H9 (cell line): ENCODE measurements around the gene SMIM10L1. TPM values are rescaled to one million over a fixed set of nuclear protein-coding genes. Genes with fewer than 3 reads are reported as not detected.

ENCODE experiments used
- DNase-seq: peaks from one replicate; pipeline ENCODE4 v3.0.0-alpha.2; 2017
- H2AFZ ChIP-seq: one replicate; pipeline ENCODE4 v1.6.1; 2013; ENCODE audit warnings: mild to moderate bottlenecking, low read length, control low read depth, moderate library complexity
- H2AK5ac ChIP-seq: 2 replicates; pipeline ENCODE4 v1.6.1; 2013; ENCODE audit warnings: low read length, control low read depth, mixed read lengths; ENCODE audit not compliant: insufficient read length
- H2BK120ac ChIP-seq: one replicate; pipeline ENCODE4 v1.6.1; 2013; ENCODE audit warnings: low read depth, mild to moderate bottlenecking, low read length, control low read depth, inconsistent platforms; ENCODE audit not compliant: poor library complexity, severe bottlenecking
- H2BK12ac ChIP-seq: 2 replicates; pipeline ENCODE4 v1.6.1; 2013; ENCODE audit warnings: low read length, control low read depth, mixed read lengths, low read depth; ENCODE audit not compliant: insufficient read length
- H2BK15ac ChIP-seq: 2 replicates; pipeline ENCODE4 v1.6.1; 2013; ENCODE audit warnings: low read depth, low read length, control low read depth
- H2BK20ac ChIP-seq: one replicate; pipeline ENCODE4 v1.6.1; 2013; ENCODE audit warnings: low read depth, mild to moderate bottlenecking, low read length, control low read depth, inconsistent platforms; ENCODE audit not compliant: poor library complexity, severe bottlenecking
- H2BK5ac ChIP-seq: 2 replicates; pipeline ENCODE4 v1.6.1; 2013; ENCODE audit warnings: low read length, control low read depth, mixed read lengths; ENCODE audit not compliant: insufficient read length
- H3K14ac ChIP-seq: 2 replicates; pipeline ENCODE4 v1.6.1; 2013; ENCODE audit warnings: low read length, control low read depth; ENCODE audit not compliant: insufficient read depth
- H3K18ac ChIP-seq: 2 replicates; pipeline ENCODE4 v1.6.1; 2013; ENCODE audit warnings: low read depth, mild to moderate bottlenecking, mixed read lengths, low read length, control low read depth; ENCODE audit not compliant: insufficient read length
- H3K23ac ChIP-seq: 2 replicates; pipeline ENCODE4 v1.6.1; 2013; ENCODE audit warnings: low read length, control low read depth, mixed read lengths, low read depth; ENCODE audit not compliant: insufficient read length
- H3K23me2 ChIP-seq: 2 replicates; pipeline ENCODE4 v1.6.1; 2013; ENCODE audit warnings: low read depth, mild to moderate bottlenecking, mixed read lengths, low read length, control low read depth; ENCODE audit not compliant: insufficient read length, poor library complexity, severe bottlenecking
- H3K27ac ChIP-seq: 2 replicates; pipeline ENCODE4 v1.5.1; 2013; ENCODE audit warnings: low read length, control low read depth, mixed read lengths, low read depth; ENCODE audit not compliant: insufficient read length
- H3K27me3 ChIP-seq: 2 replicates; pipeline ENCODE4 v1.6.1; 2013; ENCODE audit warnings: low read length, control low read depth, inconsistent platforms; ENCODE audit not compliant: insufficient read depth
- H3K4ac ChIP-seq: 2 replicates; pipeline ENCODE4 v1.6.1; 2013; ENCODE audit warnings: low read depth, mild to moderate bottlenecking, control low read depth, inconsistent platforms, low read length, moderate library complexity
- H3K4me1 ChIP-seq: 2 replicates; pipeline ENCODE4 v1.6.1; 2013; ENCODE audit warnings: low read length, control low read depth, inconsistent platforms; ENCODE audit not compliant: insufficient read depth
- H3K4me2 ChIP-seq: 2 replicates; pipeline ENCODE4 v1.6.1; 2013; ENCODE audit warnings: low read length, control low read depth, mixed read lengths; ENCODE audit not compliant: insufficient read length, insufficient read depth
- H3K56ac ChIP-seq: 2 replicates; pipeline ENCODE4 v1.6.1; 2013; ENCODE audit warnings: low read depth, mild to moderate bottlenecking, mixed read lengths, low read length, control low read depth; ENCODE audit not compliant: insufficient read length
- H3K79me1 ChIP-seq: 2 replicates; pipeline ENCODE4 v1.6.1; 2013; ENCODE audit warnings: low read depth, mild to moderate bottlenecking, moderate library complexity, low read length, control low read depth, inconsistent platforms; ENCODE audit not compliant: insufficient read depth, poor library complexity, severe bottlenecking
- H3K79me2 ChIP-seq: 2 replicates; pipeline ENCODE4 v1.6.1; 2013; ENCODE audit warnings: low read length, control low read depth, inconsistent platforms; ENCODE audit not compliant: insufficient read depth
- H3K9ac ChIP-seq: 2 replicates; pipeline ENCODE4 v1.6.1; 2013; ENCODE audit warnings: low read length, control low read depth, mixed read lengths; ENCODE audit not compliant: insufficient read length; ENCODE audit errors: extremely low read depth
- H3K9me3 ChIP-seq: one replicate; pipeline ENCODE4 v1.6.1; 2013; ENCODE audit warnings: low read depth, low read length, inconsistent platforms; ENCODE audit not compliant: control insufficient read depth
- H3T11ph ChIP-seq: one replicate; pipeline ENCODE4 v1.6.1; 2013; ENCODE audit warnings: mild to moderate bottlenecking, low read length, control low read depth, inconsistent platforms
- H4K20me1 ChIP-seq: one replicate; pipeline ENCODE4 v1.6.1; 2013; ENCODE audit not compliant: control insufficient read depth, insufficient read length, insufficient read depth
- H4K5ac ChIP-seq: 2 replicates; pipeline ENCODE4 v1.6.1; 2013; ENCODE audit warnings: low read depth, mild to moderate bottlenecking, mixed read lengths, low read length, control low read depth; ENCODE audit not compliant: insufficient read length
- H4K8ac ChIP-seq: replicated peaks from 2 replicates; pipeline ENCODE4 v1.6.1; 2013; ENCODE audit warnings: low read length, control low read depth, mixed read lengths, low read depth; ENCODE audit not compliant: insufficient read length
- H4K91ac ChIP-seq: 2 replicates; pipeline ENCODE4 v1.6.1; 2013; ENCODE audit warnings: low read depth, mild to moderate bottlenecking, moderate library complexity, mixed read lengths, low read length, control low read depth; ENCODE audit not compliant: insufficient read length
- H3K27ac Mint-ChIP-seq, 3 experiments: 2 replicates in 2 of 3; 3 replicates in 1 of 3; pipeline ENCODE4 v1.8.0; 2020 to 2021; ENCODE audit warnings: mixed read lengths in 3 of 3, mild to moderate bottlenecking in 1 of 3, moderate library complexity in 1 of 3
- H3K27me3 Mint-ChIP-seq: 2 replicates; pipeline ENCODE4 v1.8.0; 2021; ENCODE audit warnings: low read depth, mild to moderate bottlenecking, moderate library complexity, mixed read lengths
- H3K36me3 Mint-ChIP-seq, 3 experiments: 2 replicates in 2 of 3; 3 replicates in 1 of 3; pipeline ENCODE4 v1.8.0; 2020 to 2021; ENCODE audit warnings: low read depth in 3 of 3, mixed read lengths in 3 of 3; ENCODE audit not compliant: insufficient read depth in 1 of 3
- H3K4me1 Mint-ChIP-seq, 2 experiments: 2 replicates each; pipeline ENCODE4 v1.8.0; 2020; ENCODE audit warnings: mixed read lengths in 2 of 2
- H3K4me3 Mint-ChIP-seq, 2 experiments: 2 replicates in 1 of 2; 3 replicates in 1 of 2; pipeline ENCODE4 v1.8.0; 2020 to 2021; ENCODE audit warnings: mild to moderate bottlenecking in 2 of 2, mixed read lengths in 2 of 2, moderate library complexity in 1 of 2
- H3K9me3 Mint-ChIP-seq, 2 experiments: 2 replicates in 1 of 2; 3 replicates in 1 of 2; pipeline ENCODE4 v1.8.0; 2020; ENCODE audit warnings: mild to moderate bottlenecking in 2 of 2, mixed read lengths in 2 of 2, moderate library complexity in 1 of 2
- WGBS: extraction: QIAGEN DNeasy Blood & Tissue Kit; methylation state at CpG from one replicate; pipeline ENCODE4 v1.1.7; 2013; ENCODE audit warnings: missing lambda C conversion rate, low lambda C conversion rate, mixed read lengths; ENCODE audit not compliant: insufficient read length; ENCODE audit errors: extremely low coverage; 5-methylcytosine and 5-hydroxymethylcytosine counted together
- total RNA-seq: library from RNA; stranded (reverse); gene quantifications from 2 replicates; pipeline ENCODE4 v1.2.1, GENCODE V29; 2021
- TF ChIP-seq, protein P1 (sequence below): fragments of 200-600 bp; sonication (generic); conservative IDR thresholded peaks from 3 replicates; pipeline ENCODE4 v1.8.0; 2021; ENCODE audit warnings: antibody characterized with exemption, mild to moderate bottlenecking

SMIM10L1 gene
- total RNA-seq, 1 experiment from 2014 or later = 12.2 TPM

DNA sequence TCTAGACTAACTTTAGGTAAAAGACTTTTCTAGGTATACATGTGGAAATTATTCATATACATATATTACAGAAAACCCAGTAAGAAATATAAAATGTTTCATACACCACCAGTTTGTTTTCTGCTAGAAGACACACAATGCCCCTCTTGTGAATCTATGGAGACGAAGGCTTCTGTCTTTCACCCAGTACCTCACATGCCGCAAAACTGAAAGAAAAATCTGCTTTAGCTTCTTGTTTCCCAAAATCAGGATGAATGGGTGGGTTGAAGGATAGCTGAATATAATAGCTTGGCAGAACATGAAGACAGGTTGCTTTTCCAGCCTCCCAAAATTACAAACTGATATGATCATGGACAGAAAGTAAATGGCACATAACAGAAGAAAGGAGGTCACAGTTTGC lies 37.8 kb upstream of the SMIM10L1 start:
- no peak overlapping the region for H2BK120ac ChIP-seq
- no peak overlapping the region for H3K4me2 ChIP-seq
- no peak overlapping the region for H3K9ac ChIP-seq
- no peak overlapping the region for H2BK20ac ChIP-seq
- no peaks in the 10 kb centered on the region for H3K4me1 ChIP-seq
- H3K56ac ChIP-seq = no peak overlapping the region
- H4K5ac ChIP-seq = no peak overlapping the region
- no peak overlapping the region for H3K23ac ChIP-seq
- WGBS = no CpG with 5 or more reads among the region's 2 CpGs
- Mint-ChIP-seq H3K4me1 (no peaks in the 10 kb centered on the region), H3K27ac (no peak overlapping the region), H3K36me3 (peaks cover 0 to 9% (median 9%) of the 10 kb centered on the region in 3 experiments; a peak in 5 of 7 replicates), H3K9me3 (no peaks in the 10 kb centered on the region; a peak in 1 of 5 replicates), H3K4me3 (no peak overlapping the region), H3K27me3 (no peaks in the 10 kb centered on the region)
- H3K23me2 ChIP-seq = no peaks in the 10 kb centered on the region
- H3K27ac ChIP-seq = no peak overlapping the region
- no peak overlapping the region for H3K18ac ChIP-seq
- no peaks in the 10 kb centered on the region for H4K20me1 ChIP-seq
- H2BK12ac ChIP-seq = no peak overlapping the region
- no peak overlapping the region for H4K91ac ChIP-seq
- H3K9me3 ChIP-seq = no peaks in the 10 kb centered on the region
- H3K14ac ChIP-seq = no peak overlapping the region
- H3K79me2 ChIP-seq = peaks cover 6% of the 10 kb centered on the region; the same call in 1 of the 2 replicates
- no peak overlapping the region for H3K4ac ChIP-seq
- H2AK5ac ChIP-seq = no peak overlapping the region
- H2BK5ac ChIP-seq = no peak overlapping the region
- H2BK15ac ChIP-seq = no peak overlapping the region
- TF ChIP-seq, protein P1, sequence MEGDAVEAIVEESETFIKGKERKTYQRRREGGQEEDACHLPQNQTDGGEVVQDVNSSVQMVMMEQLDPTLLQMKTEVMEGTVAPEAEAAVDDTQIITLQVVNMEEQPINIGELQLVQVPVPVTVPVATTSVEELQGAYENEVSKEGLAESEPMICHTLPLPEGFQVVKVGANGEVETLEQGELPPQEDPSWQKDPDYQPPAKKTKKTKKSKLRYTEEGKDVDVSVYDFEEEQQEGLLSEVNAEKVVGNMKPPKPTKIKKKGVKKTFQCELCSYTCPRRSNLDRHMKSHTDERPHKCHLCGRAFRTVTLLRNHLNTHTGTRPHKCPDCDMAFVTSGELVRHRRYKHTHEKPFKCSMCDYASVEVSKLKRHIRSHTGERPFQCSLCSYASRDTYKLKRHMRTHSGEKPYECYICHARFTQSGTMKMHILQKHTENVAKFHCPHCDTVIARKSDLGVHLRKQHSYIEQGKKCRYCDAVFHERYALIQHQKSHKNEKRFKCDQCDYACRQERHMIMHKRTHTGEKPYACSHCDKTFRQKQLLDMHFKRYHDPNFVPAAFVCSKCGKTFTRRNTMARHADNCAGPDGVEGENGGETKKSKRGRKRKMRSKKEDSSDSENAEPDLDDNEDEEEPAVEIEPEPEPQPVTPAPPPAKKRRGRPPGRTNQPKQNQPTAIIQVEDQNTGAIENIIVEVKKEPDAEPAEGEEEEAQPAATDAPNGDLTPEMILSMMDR = no peak
- no peak overlapping the region for H4K8ac ChIP-seq
- no peak overlapping the region for H2AFZ ChIP-seq
- DNase-seq = no peak
- no peaks in the 10 kb centered on the region for H3K27me3 ChIP-seq
- H3T11ph ChIP-seq = no peak overlapping the region
- no peaks in the 10 kb centered on the region for H3K79me1 ChIP-seq
